Peyer's patch (tissue), 4 donors: Measurements from ENCODE around the gene MRPS24. TPM values are rescaled to one million over a fixed set of nuclear protein-coding genes. Genes with fewer than 3 reads are reported as not detected.
"Not testable (repeated sequence)": the region's sequence is repeated elsewhere in the genome, so short reads cannot be mapped to it uniquely, and the experiment has no call there.

Experiments used
- DNase-seq, 3 donors: peaks; one replicate each; pipeline ENCODE4 v3.0.0-alpha.2; 2017 to 2019
- H3K27ac ChIP-seq, 4 donors: fragments of 200-600 bp; sonication (generic); one replicate each; pipeline ENCODE4 v1.5.1; 2016 to 2019
- H3K27me3 ChIP-seq, 2 donors: fragments of 200-600 bp; sonication (generic); one replicate each; pipeline ENCODE4 v1.5.1; 2019
- H3K36me3 ChIP-seq, 3 donors: fragments of 200-600 bp; sonication (generic); one replicate each; pipeline ENCODE4 v1.5.1; 2016 to 2019
- H3K4me1 ChIP-seq, 4 donors: fragments of 200-600 bp; sonication (generic); one replicate each; pipeline ENCODE4 v1.5.1; 2016 to 2019
- H3K4me3 ChIP-seq, 4 donors: fragments of 200-600 bp; sonication (generic); 1 replicate in 3 of 4; 2 replicates in 1 of 4; pipeline ENCODE4 v1.5.1; 2016 to 2019; ENCODE audit warnings: mild to moderate bottlenecking in 1 of 4
- H3K9me3 ChIP-seq, 4 donors: fragments of 200-600 bp; sonication (generic); one replicate each; pipeline ENCODE4 v1.5.1; 2016 to 2019; ENCODE audit warnings: mild to moderate bottlenecking in 1 of 4
- POLR2A ChIP-seq, 2 donors: fragments of 450-650 bp; IDR thresholded peaks; one replicate each; pipeline ENCODE4 v1.5.1; 2017; ENCODE audit warnings: antibody characterized with exemption in 2 of 2, mild to moderate bottlenecking in 2 of 2, moderate library complexity in 2 of 2
- small RNA-seq, 2 donors: library from RNA; depleted of rRNA; stranded (forward); fragments of <200 nt; gene quantifications; one replicate each; pipeline ENCODE3, GENCODE V24; 2016
- total RNA-seq, 4 donors: library from RNA; depleted of rRNA; stranded (reverse); fragments of >200 nt; gene quantifications; one replicate each; pipeline ENCODE4 v1.1.0, GENCODE V29; 2016
- TF ChIP-seq, protein P1 (sequence below), 6 experiments: fragments of 450-650 bp in 4 of 6; fragments of 200-600 bp in 2 of 6; sonication (generic) in 1 of 6; IDR thresholded peaks; one replicate each; pipeline ENCODE4 v1.5.1; 2017 to 2019; ENCODE audit warnings: antibody characterized with exemption in 6 of 6, mild to moderate bottlenecking in 3 of 6, moderate library complexity in 1 of 6

The MRPS24 gene
- total RNA-seq, 4 donors from 2014 or later, result 66.9 to 121 (median 74.2) TPM

DNA sequence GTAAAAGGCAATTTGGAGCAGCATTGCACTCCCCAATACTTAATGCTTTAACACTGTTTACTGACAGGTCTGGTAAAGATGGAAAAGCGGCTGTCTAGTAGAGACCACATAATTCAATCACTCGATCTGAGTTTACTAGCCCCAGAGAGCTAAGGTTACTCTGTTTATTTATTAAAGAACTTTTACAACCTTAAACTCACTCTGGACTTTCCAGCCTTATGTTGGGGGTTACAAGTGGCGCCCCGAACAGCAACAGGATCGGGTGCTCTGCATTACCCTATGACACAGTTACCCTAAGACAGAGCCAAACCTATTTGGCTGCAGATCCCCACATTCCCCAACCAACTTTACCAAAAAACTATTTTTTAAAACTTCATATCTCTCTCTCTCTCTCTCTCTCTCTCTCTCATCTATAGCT lies 43.9 kb downstream of the MRPS24 start:
- H3K27me3 ChIP-seq, result no peaks in the 10 kb centered on the region
- no peak overlapping the region for H3K4me3 ChIP-seq
- TF ChIP-seq, protein P1, sequence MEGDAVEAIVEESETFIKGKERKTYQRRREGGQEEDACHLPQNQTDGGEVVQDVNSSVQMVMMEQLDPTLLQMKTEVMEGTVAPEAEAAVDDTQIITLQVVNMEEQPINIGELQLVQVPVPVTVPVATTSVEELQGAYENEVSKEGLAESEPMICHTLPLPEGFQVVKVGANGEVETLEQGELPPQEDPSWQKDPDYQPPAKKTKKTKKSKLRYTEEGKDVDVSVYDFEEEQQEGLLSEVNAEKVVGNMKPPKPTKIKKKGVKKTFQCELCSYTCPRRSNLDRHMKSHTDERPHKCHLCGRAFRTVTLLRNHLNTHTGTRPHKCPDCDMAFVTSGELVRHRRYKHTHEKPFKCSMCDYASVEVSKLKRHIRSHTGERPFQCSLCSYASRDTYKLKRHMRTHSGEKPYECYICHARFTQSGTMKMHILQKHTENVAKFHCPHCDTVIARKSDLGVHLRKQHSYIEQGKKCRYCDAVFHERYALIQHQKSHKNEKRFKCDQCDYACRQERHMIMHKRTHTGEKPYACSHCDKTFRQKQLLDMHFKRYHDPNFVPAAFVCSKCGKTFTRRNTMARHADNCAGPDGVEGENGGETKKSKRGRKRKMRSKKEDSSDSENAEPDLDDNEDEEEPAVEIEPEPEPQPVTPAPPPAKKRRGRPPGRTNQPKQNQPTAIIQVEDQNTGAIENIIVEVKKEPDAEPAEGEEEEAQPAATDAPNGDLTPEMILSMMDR (IDR thresholded peaks at IDR 0.05), result no peak
- TF ChIP-seq POLR2A (IDR thresholded peaks at IDR 0.05), result no peak
- H3K36me3 ChIP-seq, result no peaks in the 10 kb centered on the region
- no peak for DNase-seq
- H3K4me1 ChIP-seq, result no peaks in the 10 kb centered on the region
- no peak overlapping the region for H3K27ac ChIP-seq
- no peaks in the 10 kb centered on the region for H3K9me3 ChIP-seq

DNA sequence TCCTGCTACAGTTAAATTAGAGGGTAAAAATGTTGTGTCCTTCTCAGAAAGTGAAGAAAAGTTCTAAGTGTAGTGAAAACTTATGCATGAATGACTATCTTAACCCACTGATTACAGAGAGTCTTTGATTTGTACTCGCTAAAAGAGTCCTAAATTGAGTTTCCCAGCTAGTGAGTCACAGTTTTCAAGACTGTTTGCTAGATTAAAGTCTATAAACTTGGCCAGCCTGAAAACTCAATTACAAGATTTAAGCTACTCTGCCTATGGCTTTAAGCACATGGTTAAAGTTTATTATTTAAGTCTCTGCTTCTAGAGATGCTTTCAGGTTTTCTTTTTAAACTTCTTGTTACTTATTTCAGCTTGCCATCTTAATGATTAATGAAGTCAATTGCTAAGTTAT lies 44.4 kb downstream of the MRPS24 start:
- no peaks in the 10 kb centered on the region for H3K4me1 ChIP-seq
- H3K36me3 ChIP-seq, result no peaks in the 10 kb centered on the region
- TF ChIP-seq POLR2A (IDR thresholded peaks at IDR 0.05), result no peak
- TF ChIP-seq, protein P1 (IDR thresholded peaks at IDR 0.05), result no peak
- H3K27ac ChIP-seq, result no peak overlapping the region
- no peaks in the 10 kb centered on the region for H3K27me3 ChIP-seq
- DNase-seq, result no peak
- no peak overlapping the region for H3K4me3 ChIP-seq
- no peaks in the 10 kb centered on the region for H3K9me3 ChIP-seq

DNA sequence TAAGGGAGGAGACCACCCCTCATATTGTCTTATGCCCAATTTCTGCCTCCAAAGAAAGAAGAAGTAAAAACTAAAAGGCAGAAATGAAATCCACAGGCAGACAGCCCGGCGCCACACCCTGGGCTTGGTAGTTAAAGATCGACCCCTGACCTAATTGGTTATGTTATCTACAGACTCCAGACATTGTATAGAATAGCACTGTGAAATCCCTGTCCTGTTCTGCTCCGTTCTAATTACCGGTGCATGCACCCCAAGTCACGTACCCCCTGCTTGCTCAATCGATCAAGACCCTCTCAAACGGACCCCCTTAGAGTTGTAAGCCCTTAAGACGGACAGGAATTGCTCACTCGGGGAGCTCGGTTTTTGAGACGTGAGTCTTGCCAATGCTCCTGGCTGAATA lies 44.8 kb downstream of the MRPS24 start:
- H3K9me3 ChIP-seq, H3K27me3 ChIP-seq, H3K27ac ChIP-seq, H3K4me3 ChIP-seq, H3K4me1 ChIP-seq, H3K36me3 ChIP-seq, DNase-seq: not testable (repeated sequence)

DNA sequence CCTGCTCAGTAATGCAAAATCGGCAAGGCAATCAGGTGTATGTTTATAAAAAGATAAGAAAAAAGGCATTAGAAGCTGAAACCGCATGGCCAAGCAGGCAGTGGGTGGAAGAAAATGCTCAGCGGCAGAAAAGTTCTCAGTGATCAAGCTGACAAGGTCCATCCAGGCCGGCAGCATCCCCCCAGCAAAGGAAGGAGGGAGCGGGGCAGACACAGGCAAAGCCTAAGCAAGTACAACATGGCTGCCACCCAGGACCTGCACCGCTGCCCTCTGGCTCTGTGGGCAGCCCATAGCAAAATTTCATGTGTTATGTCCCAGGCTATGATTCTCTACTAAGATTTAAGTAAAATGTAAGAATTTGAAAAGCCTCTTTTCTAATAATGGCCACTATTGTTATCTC lies 45.4 kb downstream of the MRPS24 start:
- H3K4me3 ChIP-seq, result no peak overlapping the region
- H3K27ac ChIP-seq, result no peak overlapping the region
- H3K9me3 ChIP-seq, result no peaks in the 10 kb centered on the region
- DNase-seq, result no peak
- no peaks in the 10 kb centered on the region for H3K27me3 ChIP-seq
- no peaks in the 10 kb centered on the region for H3K4me1 ChIP-seq
- TF ChIP-seq, protein P1 (IDR thresholded peaks at IDR 0.05), result no peak
- no peak for TF ChIP-seq POLR2A (IDR thresholded peaks at IDR 0.05)
- H3K36me3 ChIP-seq, result no peaks in the 10 kb centered on the region

- not testable (repeated sequence) for H3K27ac ChIP-seq, H3K9me3 ChIP-seq, H3K4me1 ChIP-seq, H3K36me3 ChIP-seq, DNase-seq, H3K27me3 ChIP-seq, H3K4me3 ChIP-seq
Measured at GRCh38 chr7:43823425-43823824, 45.9 kb downstream of the MRPS24 start.

Small RNA genes lying within 50 kb of the gene (small RNA-seq; reads per million reads assigned to genes)
- 0 reads per million in 2 donors for gene MRPS24

Other genes with a start within 250 kb of the MRPS24 start
- 10 to 100 TPM; 34.0 to 84.2 (median 54.4) TPM for gene COA1, start 140.0 kb downstream of the MRPS24 start, total RNA-seq
- 10 to 100 TPM in 3 of 4 donors, 1 to 10 TPM in 1; 2.8 to 38.8 (median 11.5) TPM for gene BLVRA, start 110.8 kb downstream of the MRPS24 start, total RNA-seq
- gene URGCP, start 37.1 kb upstream of the MRPS24 start, total RNA-seq, result 10 to 100 TPM; 43.7 to 91.0 (median 80.3) TPM
- gene UBE2D4, start 56.9 kb upstream of the MRPS24 start, total RNA-seq, result 10 to 100 TPM; 13.0 to 15.3 (median 14.5) TPM
- gene SPDYE1, start 128.4 kb upstream of the MRPS24 start, total RNA-seq, result not detected
- gene DBNL, start 175.2 kb upstream of the MRPS24 start, total RNA-seq, result 100 to 1,000 TPM; 100 to 303 (median 111) TPM
- 1 to 10 TPM in 2 of 4 donors, not detected in 2; 1.2 to 4.1 TPM for gene PGAM2, start 196.1 kb upstream of the MRPS24 start, total RNA-seq
- gene POLM, start 213.0 kb upstream of the MRPS24 start, total RNA-seq, result 100 to 1,000 TPM in 2 of 4 donors, 10 to 100 TPM in 2; 49.5 to 150 (median 90.8) TPM
- gene AEBP1, start 234.8 kb upstream of the MRPS24 start, total RNA-seq, result 100 to 1,000 TPM in 1 of 4 donors, 10 to 100 TPM in 3; 20.1 to 127 (median 58.0) TPM